ENCODE measurements around the gene USP32.

The USP32 gene

DNA sequence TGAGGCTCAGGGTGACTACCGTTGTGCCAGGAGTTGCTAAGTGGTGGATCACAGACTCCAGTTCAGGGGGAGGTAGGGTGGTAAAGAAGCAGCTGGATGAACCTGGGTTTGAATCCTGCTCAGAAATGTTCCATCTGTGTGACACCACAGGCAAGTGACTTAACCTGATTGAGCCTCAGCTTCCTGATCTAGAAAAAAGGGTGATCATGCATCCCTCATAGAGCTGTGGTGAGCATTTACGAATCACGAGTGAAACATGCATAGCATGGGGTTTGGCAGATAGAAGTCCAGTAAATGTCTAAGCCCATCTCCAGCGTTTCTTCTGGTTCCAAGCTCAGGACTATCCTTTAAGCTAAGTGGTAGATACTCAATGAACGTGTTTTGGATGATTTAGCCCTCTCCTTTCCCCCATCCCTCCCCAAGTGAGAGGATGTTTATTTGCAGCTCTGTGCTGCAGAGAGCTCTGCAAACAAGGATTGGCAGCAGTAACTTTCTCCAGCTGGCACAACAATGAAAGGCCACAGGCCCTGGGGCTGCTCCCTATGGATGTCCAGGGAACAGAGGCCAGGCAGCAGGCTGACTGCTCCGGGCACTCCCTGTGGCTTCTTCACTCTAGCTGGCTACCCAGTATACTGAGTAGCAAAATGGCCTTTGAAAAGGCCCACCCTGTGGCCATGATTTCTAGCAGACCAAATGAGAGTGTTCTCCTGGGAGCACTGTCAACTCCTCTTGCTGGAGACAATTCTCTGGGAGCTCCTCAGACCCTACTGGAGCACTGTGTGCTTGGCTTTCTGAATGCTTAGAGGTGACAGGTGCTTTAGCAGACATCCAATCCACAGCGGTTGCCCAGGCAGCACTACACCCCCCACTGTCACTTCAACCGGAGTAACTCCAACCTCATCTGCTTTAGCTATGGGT is 220.8 kb downstream of the USP32 start:
- DNase-seq: no peak

DNA sequence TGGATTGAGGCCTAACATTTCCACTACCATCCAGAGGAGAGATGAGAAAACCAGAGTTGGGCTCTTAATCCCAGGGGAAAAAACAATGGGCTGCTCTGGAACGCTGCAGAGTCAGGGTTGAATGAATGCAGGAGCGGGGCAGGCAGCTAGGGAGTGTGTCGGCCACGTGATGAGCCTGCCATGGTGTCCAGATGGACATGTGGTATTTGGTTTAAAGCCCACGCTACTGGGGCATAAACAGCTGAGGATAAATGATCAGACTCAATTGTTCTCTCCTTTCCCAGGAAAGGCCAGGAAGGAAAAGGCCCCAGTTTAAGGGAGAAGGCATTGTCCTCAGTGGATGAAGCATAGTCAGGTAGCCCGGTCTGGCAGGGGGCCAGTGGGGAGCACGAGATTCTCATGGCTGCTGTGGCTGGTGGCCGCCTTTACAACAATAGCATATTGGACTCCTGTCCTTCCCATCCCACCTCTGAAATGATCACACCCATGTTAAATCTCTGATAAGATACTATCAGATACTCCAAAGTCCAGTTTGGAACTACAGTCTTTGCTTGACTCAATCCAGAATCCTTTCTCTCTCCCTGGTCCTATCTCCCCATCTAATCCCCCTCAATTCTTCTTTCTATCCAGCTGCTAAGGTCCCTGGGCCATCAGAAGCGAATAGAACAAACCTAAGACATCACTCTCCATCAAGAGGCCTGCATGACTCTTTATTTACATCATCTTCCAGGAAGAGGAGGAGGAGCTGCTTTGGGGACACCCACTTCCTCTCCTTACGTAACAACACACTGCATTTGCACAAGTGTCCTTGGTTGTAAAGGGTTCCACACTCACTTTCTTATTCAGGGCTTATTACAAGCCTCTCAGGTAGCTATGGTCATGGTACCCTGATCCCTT is 221.8 kb downstream of the USP32 start:
- DNase-seq: peak in 3 of 4 experiments; percentile 56 to 69 (median 67)

DNA sequence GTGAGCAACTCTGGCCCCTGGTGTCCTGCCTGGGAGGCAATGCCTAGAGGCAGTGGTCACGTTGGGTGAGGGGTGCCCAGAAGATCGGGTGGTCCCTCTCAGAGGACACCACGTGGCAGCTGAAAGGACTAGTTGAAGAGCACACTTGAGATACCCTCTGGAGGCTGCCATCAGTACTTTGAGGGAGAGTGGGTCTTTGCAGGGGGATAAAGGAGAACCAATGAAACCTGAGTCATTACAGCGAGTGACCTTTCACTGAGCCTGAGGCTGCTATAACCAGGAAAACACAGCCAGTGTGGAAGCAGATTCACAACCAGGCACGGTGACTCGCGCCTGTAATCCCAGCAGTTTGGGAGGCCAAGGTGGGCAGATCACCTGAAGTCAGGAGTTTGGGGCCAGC is 223.3 kb downstream of the USP32 start:
- DNase-seq: no peak

DNA sequence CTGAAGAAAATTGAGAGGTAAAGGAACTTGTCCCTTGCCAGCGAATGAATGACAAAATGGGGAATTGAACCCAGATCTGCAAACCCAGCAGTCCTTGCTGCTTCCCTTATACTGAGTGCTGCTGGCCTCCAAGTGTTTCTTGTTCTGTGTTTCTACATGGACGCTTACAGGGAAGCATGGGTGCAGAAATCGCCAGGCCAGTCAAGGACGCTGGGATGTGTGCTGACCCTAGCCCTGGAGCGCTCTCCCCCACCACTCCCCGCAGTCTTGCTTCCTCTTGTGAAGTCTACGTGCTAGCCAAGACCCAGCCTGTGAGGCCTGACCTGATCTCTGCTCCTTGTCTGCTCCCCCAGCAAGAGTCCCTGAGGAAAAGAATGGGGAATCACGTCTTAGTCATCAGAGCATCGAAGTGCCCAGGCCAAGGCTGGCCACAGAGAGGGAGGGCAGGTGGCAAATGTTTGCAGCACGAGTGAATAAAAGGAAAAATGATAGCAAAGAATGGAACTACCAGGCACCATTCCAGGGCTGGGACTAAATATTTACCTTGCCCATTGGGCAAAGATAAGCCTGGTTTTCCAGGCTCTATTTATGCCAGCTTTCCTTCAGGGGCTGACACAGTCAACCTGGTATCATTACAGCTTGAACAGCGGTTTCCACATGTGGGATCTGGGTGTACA is 224.7 kb downstream of the USP32 start:
- DNase-seq: peak; percentile 42 to 64 (median 52)

DNA sequence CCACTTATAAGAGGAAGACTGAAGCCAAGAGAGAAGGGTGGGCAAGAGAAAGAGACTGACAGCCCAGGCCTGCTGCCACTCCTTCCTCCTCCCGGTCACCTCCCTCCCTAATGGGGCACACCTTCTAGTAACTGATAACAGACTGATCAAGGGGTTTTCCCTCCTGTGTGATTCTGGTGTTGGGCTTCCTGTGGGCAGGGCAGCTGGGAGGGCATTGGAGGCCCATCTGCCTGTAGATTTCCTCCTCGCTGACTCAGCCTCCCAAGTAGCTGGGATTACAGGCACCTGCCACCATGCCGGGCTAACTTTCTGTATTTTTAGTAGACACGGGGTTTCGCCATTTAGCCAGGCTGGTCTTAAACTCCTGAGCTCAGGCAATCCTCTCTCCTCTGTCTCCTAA is 226.0 kb downstream of the USP32 start:
- no peak for DNase-seq

DNA sequence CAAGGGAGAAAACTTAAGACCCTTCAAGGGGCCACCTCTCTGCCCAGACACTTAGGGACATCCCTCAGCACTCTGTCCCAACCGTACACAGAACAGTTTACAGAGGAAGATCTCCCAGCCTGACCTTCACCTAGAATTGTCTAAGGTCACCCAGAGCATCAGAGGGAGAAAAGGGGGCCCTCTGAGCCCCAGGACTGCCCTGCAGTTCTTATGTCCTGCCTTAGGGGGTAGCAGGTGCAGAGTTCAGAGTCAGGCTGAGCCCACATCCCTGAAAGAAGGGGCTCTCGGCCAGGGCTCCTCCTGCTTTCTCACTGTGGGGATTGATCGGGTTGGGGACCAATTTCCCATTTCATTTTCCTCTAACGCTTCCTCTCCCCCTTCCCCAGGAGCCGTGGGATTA is 226.7 kb downstream of the USP32 start:
- no peak for DNase-seq

DNA sequence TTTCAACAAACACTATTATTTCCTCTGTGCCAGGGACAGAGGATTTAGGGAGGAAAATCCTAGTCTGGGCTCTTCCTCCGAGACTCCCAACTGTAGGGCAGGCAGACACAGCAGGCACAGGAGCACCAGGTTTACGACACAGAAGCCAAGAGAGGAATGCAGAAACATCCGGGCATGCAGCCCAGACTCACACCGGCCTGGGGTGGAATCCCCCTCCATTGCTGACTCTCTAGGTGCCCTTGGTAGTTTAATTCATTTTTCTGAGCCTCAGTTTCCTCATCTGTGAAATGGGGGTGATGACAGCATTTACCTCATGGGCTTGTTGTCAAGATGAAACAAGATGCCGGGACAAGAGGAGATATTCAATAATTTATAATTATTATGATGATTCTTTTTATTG is 227.2 kb downstream of the USP32 start:
- DNase-seq: no peak

DNA sequence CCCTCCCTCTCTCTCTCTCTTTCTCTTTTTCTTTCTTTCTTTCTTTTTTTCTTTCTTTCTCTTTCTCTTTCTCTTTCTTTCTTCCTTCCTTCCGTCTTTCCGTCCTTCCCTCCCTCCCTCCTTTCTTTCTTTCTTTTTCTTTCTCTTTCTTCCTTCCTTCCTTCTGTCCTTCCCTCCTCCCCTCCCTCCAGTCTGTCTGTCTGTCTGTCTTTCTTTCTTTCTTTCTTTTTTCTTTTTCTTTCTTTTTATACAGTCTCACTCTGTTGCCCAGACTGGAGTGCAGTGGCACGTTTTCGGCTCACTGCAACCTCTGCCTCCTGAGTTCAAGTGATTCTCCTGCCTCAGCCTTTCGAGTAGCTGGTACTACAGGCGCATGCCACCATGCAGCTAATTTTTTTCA is 227.8 kb downstream of the USP32 start:
- DNase-seq: no peak

DNA sequence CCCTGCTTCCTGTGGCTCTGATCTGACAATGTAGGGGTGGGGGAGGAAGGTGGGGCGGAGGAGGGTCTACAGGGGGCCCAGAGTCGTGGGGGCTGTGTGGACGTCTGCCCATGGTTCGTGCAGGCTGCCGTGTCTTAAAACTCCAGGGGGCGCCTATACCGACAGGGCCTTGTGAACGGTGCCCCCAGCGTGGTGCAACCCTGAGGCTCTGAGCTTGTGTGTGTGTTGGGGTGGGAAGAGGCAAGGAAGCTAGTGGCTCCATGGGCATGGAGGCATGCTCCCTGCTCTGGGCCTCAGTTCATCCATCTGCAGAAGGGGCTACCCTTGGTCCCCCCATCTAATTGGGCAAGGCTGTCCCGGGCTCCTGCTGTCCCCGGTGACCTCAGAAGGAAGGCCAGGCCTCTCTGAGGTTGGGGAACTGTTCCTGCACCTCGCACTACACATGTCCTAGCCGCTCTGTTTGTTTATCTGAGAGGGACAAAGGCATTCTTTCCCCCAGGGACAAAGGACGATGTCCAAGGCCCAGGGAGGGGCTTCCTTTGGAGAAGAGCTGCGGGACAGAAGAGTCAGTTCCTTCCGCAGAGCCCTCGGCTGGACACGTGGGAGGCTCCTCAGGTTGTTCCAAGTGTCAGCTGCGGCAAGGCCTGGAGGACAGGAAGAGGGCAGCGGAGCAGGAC is 228.7 kb downstream of the USP32 start:
- DNase-seq: no peak

DNA sequence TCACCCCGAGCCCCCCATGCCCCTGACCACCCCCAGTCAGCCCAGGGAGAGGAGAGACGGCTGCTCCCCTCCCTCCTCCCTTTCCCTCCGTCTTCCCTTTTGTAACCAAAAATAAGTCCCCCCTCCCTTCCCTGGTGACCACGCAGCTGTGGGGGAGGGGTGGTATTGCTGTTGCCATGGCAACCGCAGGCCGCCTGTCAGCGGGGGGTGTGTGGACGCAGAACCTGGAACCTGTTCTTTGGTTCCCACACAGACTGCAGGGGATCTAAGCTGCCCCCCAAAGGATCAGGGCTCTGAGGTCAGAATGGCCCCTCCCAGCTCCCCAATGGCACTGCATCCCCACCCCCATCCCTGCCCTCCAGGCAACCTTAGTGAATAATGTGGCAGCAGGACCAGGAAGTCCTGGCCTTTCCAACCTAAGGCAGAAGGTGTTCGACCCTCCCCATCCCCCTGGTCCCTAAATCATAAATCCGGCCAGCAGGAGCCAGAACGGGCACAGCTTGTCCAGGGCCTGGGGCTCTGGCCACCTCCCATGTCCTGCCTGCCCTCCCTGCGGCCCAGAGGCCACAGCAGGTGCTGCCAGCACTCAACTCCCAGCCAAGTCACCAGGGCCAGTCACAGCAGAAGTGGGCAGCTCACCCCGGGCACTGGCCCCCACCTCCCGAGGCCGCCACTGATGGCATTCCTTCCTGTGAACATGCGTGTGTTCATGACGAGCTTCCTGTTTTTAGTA is 230.2 kb downstream of the USP32 start:
- peak; percentile 59 to 73 (median 64) for DNase-seq

DNA sequence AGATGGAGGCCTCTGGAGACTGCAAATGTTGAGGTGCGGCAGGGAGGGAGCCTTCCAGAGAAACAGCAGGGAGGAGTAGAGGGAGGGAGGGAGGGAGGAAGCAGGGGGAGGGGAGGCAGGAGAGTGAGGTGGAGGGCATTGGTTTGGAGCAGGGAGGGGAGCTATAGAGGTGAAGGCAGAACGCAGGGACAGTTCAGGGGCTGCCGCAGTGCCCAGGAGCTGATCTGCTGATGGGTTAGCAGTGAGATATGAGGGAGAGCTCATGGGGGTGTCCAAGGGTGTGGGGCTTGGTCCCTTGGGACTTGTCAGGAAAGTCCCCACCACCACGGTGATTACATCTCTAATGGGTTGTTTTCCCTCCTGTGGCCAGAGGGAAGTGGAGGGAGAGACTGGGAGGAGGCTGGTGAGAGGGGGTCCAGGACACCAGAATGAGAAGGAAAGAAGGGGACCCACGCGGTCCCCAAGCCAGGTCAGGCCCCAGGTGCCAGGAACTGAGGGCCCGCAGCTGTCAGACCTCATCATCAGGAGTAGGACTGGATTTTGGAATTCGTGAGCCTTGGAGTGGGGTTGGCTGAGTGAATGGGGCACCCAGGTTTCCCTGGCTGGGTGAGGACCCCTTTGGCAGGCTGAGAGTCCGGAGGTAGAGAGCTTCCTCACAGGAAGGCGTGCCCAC is 231.0 kb downstream of the USP32 start:
- DNase-seq: no peak

DNA sequence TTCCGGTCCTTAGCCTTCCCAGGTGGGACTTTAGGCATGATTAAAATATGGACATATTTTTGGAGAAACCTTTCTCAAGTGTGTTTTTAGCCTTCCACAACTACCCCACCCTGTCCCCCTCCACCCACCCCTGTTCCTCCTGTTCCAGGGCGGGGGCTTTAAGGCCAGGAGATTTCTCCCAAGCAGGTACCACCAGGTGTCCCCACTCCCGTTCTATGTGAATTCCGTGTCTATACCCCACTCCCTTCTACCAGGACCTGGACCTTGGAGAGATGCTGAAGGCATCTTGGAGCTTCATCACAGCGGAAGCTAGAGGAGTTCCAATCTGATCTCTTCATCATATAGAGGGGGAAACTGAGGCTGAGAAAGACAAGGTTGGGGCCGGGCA is 232.5 kb downstream of the USP32 start:
- DNase-seq: no peak

DNA sequence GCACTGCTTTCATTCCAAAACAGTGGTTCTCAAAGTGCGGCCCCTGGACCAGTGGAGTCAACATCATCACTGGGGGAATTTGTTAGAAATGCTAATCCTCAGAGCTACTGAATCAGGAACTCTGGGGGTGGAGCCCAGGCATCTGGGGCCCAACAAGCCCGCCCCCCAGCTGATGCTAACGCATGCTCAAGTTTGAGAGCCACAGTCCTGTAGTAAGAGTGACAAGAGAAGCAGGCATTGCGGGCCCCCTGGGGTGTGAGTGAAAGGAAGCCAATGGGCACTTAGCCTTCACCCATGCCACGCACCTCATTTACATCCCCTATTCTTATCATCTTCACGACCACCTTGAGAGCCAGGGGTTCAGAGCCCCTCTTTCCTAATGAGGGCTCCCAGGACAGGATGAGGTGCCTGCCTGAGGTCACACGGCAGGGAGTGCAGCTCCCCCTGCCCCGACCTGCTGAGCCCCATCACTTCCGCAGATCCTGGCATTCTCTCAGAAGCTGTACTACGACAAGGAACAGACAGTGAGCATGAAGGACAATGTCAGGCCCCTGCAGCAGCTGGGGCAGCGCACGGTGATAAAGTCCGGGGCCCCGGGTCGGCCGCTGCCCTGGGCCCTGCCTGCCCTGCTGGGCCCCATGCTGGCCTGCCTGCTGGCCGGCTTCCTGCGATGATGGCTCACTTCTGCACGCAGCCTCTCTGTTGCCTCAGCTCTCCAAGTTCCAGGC is 233.0 kb downstream of the USP32 start:
- no peak for DNase-seq

DNA sequence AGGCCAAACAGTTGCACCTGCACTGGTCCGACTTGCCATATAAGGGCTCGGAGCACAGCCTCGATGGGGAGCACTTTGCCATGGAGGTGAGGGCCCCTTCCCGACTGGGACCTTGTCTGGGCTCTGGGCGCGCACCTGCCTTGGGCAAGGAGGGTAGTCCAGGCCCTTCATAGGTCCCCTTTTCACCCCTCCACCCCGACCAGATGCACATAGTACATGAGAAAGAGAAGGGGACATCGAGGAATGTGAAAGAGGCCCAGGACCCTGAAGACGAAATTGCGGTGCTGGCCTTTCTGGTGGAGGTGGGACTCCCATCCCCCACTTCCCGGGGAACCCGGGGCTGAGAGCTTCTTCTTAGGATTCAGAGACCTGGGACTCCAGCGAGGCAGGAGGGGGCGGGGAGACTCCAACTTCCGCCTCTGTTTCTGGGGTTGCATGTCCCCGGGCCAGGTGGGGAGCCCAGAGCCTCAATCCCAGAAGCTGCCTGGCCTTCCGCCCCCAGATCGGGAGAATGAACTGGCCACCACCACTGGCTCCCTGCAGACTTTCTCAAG is 234.4 kb downstream of the USP32 start:
- DNase-seq: no peak

DNA sequence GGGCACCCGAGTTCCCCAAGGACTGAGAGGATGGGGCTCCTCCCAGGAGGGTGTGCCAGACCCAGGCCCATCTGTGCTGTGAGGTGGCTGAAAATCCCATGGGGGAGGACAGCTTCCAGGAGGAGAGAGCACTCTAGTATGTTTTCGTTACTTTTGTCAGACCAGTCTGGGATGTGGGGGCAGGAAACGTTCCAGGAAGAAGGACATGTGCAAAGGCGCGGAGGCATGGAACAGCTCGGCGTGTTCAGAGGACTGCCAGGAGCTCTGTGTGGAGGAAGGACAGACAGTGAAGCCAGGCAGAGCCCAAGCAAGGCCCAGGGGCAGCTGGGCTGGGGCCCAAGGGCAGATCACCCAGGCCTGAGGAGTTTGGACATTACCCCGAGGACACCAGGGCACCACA is 235.2 kb downstream of the USP32 start:
- no peak for DNase-seq

DNA sequence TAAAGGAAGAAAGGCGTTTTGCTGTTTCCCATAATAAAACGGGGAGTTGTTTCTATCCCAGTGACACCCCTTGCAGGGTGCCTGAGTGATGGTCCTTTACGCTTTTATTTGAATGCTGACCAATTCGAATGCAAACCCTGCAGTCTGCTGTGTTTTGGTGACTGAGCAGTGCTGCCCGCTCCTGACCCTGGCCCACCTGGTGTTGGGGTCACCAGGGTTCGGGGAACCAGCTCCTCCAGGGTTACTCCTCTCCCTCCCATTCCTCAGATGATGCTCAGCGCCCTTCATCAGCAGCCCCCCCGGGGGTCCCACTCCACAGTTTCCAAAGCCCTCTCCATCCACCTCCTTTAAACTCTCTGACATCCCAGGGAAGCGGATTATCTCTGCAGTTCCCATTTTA is 236.1 kb downstream of the USP32 start:
- DNase-seq: no peak

DNA sequence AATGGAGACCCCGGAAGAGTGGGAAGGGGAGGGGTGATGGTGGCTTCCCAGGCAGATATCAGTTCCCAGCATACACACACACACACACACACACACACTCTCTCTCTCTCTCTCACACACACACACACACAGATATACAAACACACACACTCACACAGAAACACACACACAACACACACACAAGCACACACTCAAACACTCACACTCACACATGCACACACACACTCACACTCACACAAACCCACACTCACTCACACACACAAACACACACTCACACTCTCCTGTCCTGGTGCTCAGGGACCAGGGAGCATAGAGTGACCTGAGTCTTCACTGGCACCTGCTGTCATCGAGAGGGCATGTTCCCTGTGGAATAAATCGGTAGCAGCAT is 236.5 kb downstream of the USP32 start:
- DNase-seq: no peak

DNA sequence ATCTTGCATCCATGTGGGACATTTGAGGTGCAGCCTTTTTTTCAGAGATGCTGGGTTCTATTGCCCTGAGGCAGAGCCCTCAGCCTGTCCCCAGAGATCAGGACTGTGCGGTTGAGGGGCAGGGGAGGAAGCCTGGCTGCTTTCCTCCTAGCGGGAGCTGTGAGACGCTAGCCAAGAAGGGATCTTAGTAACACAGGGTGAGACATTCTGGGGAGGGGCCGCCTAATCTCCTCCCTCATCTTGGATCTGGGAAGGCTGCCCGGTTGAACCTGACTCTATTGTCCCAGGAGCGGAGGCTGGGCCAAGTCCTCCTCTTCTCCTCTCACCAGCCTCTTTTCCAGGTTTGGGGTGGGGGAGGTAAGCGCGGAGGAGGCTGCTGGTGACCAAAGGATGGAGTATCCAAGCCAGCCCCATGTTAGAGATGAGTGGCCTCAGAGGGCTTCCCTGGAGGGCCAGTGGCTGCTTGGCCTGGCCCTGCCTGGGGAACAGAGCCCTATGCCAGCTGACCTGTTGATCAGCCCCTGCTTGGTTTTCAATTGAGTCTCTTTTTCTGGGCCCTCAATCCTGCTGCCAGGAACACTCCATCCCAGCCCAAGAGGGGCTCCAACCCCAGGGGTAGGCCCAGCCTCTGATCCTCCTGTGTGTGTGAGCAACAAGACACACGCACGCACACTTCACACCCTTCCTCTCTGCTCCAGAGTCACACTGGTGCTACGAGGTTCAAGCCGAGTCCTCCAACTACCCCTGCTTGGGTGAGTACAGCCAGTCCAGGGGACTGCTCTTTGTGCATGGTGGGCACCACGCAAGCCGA is 237.1 kb downstream of the USP32 start:
- no peak for DNase-seq
